ENCODE results near the gene POLR2J. TPM values are rescaled to one million over a fixed set of nuclear protein-coding genes. Genes with fewer than 3 reads are reported as not detected.
"Not testable (repeated sequence)": the region's sequence is repeated elsewhere in the genome, so short reads cannot be mapped to it uniquely, and the experiment has no call there.

POLR2J gene
- total RNA-seq, result 12.4 TPM

GRCh38 chr7:102478314-102479208 is at the start of gene POLR2J:
Gene POLR2J, minus strand, starts transcription at chr7:102478922. Its CDS starts 62 bp downstream, at chr7:102478860.
- DNase-seq, result not testable (repeated sequence)

DNA sequence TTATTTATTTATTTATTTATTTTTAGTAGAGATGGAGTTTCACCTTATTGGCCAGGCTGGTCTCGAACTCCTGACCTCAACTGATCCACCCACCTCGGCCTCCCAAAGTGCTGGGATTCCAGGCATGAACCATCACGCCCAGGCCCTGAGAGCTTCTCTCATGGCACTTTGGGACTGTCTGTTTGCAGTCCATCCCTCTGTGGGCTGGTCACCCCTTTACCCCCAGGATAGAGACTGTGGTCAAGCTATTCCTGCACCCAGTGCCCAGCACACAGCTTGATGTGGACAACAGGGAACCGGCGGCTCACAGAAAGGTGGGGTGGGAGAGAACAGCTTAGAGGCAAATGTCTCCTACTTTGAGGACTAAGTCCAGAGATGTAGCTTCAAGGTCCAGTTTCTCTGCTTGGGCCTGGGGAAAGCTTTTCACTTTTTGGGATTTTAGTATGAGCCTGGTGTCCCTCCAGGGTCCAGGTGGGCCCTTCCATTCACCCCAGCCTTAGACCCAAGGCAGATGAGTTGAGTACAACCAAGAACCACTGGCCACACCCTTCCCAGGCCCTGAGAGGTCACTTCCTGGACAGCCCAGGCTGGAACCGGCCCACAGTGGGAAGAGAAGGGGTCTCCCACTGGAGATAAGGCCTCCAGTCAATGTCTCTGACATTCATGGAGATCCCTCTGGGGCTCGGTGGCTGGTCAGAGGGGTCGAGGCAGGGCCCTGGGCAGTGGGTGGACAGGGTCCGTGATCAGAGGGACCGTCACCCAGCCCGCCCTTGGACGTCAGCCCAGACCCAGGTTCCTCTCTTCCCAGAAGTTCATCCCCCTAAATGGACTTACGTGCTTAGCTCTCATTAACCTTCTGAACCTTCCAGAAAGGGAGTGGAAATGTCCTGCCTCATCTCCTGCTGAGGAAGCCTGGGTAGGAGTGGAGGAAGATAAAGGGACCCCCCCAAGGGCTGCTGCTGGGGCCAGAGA is 49.4 kb upstream of the POLR2J start:
- DNase-seq, result not testable (repeated sequence)

- DNase-seq, result not testable (repeated sequence)
These were observed 48.5 kb upstream of the POLR2J start for GRCh38 chr7:102527182-102527581.

GRCh38 chr7:102524803-102525202 is 46.1 kb upstream of the POLR2J start:
- DNase-seq, result not testable (repeated sequence)

GRCh38 chr7:102520797-102521196 is 42.1 kb upstream of the POLR2J start:
- not testable (repeated sequence) for DNase-seq

DNA sequence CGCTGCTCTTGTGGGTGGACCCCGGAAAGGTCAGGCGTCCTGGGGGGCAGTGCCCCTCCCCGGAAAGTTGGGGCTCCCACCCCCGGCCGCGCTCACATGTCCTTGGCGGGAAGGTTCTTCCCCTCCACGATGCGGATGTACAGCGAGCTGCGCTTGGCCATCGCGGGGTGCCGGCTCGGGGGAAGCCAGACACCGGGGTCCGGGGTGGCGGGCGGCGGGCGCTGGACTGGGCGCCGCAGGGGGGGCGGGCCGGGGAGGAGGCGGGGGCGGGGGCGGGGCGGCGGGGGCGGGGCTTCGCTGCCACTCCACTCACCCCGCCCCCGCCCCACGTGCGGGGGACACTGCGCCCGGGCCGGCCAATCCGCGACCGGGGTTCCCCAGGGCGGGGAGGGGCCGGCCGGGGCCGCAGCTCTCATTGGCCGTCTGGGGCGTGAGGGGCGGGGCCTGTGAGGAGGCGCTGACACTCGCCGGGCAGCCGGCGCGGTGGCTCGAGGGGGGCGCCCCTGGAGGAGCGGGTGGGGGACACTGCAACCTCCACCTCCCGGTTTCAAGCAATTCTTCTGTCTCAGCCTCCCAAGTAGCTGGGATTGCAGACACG is 38.9 kb upstream of the POLR2J start, which contains the start of gene RASA4B:
RASA4B (minus strand) TSS at position 228 of the 598 bp plus-strand sequence; CDS start at position 161, 67 bp downstream.
- not testable (repeated sequence) for DNase-seq

- DNase-seq, result not testable (repeated sequence)
These were observed 38.2 kb upstream of the POLR2J start for GRCh38 chr7:102516951-102517350.

DNA sequence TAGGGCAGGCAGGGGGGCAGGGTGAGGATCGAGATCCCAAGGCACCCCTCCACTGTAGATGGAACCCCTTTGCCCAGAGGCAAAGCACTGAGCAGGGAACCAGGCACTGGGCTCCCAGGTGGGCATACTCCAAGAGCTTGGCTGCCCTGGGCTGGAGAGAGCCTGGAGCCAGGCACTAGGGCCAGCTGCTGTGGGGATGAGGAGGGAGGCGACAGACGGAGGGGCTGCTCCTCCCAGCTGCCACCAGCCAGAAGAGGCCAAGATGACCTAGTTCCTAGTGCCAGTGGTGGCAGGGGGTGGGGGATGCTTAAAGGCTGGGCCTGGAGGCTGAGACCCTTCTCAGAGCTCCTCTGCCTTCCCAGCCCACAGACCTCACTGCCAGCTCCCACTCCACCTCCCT is 37.2 kb upstream of the POLR2J start:
- DNase-seq, result not testable (repeated sequence)

DNA sequence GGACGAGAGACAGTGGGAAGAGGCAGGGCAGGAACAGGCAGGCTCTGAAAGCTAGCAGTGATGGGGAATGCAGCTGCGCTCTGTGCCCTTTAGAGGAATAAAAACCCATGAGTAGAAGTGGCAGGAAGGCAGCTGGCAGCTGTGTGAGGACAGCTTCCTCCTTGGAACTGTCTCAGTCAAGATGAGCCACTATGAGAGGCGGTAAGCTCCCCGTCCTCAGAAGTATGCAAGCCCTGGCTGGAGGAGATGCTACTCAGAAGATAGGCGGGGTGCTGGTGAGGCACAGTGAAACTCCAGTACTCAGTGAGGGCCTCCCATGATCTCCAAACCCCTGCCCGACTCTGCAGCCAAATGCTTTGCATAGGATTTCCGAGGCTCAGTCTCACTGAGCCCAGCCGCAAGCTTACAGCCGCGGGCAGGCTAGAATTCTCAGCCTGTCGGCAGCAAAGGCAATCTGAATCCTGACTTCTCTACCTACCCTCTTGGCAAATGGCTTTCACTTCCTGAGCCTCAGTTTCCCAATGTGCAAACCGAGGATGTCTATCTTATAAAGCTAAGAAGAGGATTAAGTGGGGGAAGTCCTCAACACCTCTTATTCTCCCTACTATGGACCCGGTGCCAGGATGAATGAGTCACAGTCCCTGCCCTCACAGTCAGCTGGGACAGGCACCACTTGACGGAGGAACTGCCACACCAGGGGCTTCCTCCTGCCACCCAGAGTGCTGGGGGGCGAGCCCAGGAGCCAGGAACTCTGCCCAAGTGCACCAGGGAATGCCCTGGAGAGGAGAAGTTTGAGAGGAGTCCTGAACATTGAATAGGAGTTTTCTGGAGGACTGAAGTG is 36.4 kb upstream of the POLR2J start:
- DNase-seq, result not testable (repeated sequence)

DNA sequence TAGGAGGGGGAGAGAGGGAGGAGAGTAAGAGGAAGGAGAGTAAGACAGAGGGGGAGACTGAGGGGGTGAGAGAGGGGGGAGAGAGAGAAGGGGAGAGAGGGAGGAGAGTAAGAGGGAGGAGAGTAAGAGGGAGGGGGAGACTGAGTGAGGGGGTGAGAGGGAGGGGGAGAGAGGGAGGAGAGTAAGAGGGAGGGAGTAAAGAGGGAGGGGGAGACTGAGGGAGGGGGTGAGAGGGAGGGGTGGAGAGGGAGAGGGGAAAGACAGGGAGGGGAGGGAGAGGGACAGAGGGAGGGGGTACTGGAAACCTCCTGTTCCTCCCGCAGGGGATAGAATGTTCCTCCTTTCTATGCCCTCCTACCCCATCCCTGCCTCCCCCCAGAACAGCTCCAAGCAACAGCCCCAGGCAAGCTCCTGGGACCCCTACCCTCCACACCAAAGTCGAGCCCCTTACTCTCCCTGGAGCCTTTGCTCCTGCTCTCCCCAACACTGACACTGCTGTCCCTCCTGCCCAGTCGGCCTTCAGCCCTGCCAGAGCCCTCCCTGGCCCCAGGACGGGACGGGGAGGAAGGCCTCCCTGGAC is 34.0 kb upstream of the POLR2J start:
- DNase-seq, result not testable (repeated sequence)

- not testable (repeated sequence) for DNase-seq
These were observed 33.3 kb upstream of the POLR2J start for GRCh38 chr7:102511860-102512522.

- DNase-seq, result not testable (repeated sequence)
These were observed 31.9 kb upstream of the POLR2J start for GRCh38 chr7:102510575-102510974.

- not testable (repeated sequence) for DNase-seq
These were observed 28.8 kb upstream of the POLR2J start for GRCh38 chr7:102507410-102508088.

DNA sequence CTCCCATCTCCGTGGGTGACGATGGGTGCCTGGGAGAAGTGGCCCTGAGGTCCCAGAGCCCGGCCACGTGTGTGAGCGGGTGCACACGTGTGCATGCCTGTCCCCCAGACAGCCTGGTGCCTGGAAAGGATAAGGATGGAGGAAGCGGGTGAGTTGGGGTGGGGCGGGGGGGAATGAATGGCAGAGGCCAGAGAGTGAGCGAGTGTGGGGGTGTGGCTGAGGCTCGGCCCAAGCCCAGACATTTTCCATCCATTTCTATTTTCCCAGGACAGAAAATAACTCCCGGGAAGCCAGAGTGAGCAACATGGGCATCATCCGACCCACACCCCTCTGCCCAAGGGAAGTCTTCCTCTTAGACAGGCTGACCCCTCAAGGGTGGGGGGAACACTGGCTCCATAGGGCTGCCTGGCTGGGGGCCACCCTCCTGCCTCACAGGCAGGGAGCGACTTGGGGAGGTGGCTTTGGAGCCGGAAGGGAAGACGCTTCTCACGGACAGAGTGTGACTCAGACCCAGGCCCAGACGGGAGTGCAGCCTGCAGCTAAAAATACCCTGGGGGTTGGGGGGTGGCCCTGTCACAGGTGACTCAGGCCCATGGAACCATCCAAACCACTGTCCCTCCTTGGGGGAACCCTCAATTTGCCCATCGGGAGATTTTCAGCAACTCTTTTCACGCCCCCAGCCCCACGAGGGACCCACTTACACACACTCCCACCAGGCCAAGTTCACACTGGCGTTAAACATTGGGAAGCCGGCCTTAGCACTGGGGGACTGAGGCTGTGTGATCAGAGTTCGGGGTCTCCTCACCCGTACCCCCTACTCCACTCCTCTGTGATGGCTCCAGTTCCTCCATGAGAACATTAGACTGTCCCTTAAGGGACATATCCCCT is 26.8 kb upstream of the POLR2J start:
- DNase-seq, result not testable (repeated sequence)

DNA sequence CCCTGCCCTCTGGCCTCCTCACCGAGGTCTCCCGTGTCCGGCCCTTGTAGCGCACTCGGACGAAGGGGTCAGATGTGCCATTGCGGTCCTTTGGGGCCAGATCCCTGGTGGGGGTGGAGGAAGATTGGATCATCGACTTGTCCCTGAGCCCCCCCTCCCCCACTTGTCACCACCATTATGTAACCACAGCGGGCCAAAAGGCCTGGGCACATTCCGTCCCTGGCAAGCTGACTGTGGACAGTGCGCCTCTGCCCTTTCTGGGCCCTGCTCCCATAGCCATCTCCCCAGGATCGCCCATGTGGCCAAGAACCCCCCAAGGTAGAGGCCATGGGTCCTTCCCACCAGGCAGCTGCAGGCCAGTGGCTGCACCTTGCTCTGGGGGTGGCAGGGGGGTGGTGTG is 24.4 kb upstream of the POLR2J start:
- DNase-seq, result not testable (repeated sequence)

GRCh38 chr7:102498321-102498720 is 19.6 kb upstream of the POLR2J start:
- DNase-seq, result not testable (repeated sequence)

GRCh38 chr7:102497308-102497707 is 18.6 kb upstream of the POLR2J start:
- not testable (repeated sequence) for DNase-seq

- DNase-seq, result not testable (repeated sequence)
These were observed 18.1 kb upstream of the POLR2J start for GRCh38 chr7:102496861-102497260.

Data from skin of body (tissue), 2 donors.